Measurements from ENCODE around the gene TMEM106B.

Gene TMEM106B

DNA sequence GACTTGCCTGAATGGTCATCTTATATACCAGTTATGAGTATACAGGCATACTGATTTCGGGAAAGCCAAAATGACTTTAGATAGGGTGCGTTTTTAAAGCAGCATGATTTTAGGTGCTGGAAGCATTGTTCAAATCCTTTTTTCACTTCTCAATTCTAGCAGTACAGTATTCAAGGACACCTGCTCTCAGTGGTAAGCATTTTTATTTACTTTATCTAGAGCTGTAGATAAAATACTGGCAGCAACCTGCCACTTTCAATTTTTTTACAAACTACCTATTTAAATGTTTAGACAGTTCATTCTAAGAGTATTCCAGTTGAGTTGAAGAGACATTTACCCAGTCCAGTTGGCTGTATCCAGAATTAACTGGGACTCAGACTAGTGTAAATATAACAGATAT is 33.6 kb downstream of the TMEM106B start (continued):
- TF ChIP-seq, protein P1, sequence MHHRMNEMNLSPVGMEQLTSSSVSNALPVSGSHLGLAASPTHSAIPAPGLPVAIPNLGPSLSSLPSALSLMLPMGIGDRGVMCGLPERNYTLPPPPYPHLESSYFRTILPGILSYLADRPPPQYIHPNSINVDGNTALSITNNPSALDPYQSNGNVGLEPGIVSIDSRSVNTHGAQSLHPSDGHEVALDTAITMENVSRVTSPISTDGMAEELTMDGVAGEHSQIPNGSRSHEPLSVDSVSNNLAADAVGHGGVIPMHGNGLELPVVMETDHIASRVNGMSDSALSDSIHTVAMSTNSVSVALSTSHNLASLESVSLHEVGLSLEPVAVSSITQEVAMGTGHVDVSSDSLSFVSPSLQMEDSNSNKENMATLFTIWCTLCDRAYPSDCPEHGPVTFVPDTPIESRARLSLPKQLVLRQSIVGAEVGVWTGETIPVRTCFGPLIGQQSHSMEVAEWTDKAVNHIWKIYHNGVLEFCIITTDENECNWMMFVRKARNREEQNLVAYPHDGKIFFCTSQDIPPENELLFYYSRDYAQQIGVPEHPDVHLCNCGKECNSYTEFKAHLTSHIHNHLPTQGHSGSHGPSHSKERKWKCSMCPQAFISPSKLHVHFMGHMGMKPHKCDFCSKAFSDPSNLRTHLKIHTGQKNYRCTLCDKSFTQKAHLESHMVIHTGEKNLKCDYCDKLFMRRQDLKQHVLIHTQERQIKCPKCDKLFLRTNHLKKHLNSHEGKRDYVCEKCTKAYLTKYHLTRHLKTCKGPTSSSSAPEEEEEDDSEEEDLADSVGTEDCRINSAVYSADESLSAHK (tag by site-specific recombination; IDR thresholded peaks at IDR 0.05): no peak
- no peak for TF ChIP-seq ZNF121 (tag by site-specific recombination; IDR thresholded peaks at IDR 0.05)
- TF ChIP-seq ZNF155 (tag by site-specific recombination; IDR thresholded peaks at IDR 0.05): no peak
- TF ChIP-seq, protein P2, sequence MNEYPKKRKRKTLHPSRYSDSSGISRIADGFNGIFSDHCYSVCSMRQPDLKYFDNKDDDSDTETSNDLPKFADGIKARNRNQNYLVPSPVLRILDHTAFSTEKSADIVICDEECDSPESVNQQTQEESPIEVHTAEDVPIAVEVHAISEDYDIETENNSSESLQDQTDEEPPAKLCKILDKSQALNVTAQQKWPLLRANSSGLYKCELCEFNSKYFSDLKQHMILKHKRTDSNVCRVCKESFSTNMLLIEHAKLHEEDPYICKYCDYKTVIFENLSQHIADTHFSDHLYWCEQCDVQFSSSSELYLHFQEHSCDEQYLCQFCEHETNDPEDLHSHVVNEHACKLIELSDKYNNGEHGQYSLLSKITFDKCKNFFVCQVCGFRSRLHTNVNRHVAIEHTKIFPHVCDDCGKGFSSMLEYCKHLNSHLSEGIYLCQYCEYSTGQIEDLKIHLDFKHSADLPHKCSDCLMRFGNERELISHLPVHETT (tag by site-specific recombination; IDR thresholded peaks at IDR 0.05): no peak

DNA sequence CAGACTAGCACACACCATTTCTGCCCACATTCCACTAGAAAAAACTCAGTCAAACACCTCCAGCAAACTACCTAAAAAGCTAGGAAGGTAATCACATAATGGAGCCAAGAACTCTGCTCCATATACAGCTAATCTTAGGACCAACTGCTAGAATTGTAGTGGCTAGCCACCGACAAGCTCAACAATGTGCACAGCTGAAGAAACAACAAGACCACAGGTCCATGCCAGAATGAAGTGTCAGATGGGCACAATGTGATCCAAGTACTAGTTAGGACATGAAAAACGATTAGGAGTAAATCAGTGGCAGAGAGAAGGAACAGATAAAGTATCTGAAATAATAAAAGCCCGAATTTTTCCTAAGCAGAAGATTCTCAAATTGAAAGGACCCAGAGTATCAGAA is 38.6 kb downstream of the TMEM106B start:
- POLR2A ChIA-PET: no interaction called here

More for the DNA sequence above, 38.6 kb downstream of the TMEM106B start:
- TF ChIP-seq YY2 (tag by site-specific recombination; IDR thresholded peaks at IDR 0.05): no peak
- TF ChIP-seq, protein P3, sequence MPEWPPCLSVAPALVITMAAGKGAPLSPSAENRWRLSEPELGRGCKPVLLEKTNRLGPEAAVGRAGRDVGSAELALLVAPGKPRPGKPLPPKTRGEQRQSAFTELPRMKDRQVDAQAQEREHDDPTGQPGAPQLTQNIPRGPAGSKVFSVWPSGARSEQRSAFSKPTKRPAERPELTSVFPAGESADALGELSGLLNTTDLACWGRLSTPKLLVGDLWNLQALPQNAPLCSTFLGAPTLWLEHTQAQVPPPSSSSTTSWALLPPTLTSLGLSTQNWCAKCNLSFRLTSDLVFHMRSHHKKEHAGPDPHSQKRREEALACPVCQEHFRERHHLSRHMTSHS (tag by site-specific recombination; IDR thresholded peaks at IDR 0.05): no peak
- TF ChIP-seq, protein P4, sequence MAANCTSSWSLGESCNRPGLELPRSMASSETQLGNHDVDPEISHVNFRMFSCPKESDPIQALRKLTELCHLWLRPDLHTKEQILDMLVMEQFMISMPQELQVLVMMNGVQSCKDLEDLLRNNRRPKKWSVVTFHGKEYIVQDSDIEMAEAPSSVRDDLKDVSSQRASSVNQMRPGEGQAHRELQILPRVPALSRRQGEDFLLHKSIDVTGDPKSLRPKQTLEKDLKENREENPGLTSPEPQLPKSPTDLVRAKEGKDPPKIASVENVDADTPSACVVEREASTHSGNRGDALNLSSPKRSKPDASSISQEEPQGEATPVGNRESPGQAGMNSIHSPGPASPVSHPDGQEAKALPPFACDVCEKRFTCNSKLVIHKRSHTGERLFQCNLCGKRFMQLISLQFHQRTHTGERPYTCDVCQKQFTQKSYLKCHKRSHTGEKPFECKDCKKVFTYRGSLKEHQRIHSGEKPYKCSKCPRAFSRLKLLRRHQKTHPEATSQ (tag by site-specific recombination; IDR thresholded peaks at IDR 0.05): no peak
- no peak for TF ChIP-seq ZNF560 (tag by site-specific recombination; IDR thresholded peaks at IDR 0.05; ENCODE audit: borderline replicate concordance)
- TF ChIP-seq ZNF571 (tag by site-specific recombination; IDR thresholded peaks at IDR 0.05): no peak
- no peak for TF ChIP-seq ZBTB8A (tag by site-specific recombination; IDR thresholded peaks at IDR 0.05)
- TF ChIP-seq, protein P5, sequence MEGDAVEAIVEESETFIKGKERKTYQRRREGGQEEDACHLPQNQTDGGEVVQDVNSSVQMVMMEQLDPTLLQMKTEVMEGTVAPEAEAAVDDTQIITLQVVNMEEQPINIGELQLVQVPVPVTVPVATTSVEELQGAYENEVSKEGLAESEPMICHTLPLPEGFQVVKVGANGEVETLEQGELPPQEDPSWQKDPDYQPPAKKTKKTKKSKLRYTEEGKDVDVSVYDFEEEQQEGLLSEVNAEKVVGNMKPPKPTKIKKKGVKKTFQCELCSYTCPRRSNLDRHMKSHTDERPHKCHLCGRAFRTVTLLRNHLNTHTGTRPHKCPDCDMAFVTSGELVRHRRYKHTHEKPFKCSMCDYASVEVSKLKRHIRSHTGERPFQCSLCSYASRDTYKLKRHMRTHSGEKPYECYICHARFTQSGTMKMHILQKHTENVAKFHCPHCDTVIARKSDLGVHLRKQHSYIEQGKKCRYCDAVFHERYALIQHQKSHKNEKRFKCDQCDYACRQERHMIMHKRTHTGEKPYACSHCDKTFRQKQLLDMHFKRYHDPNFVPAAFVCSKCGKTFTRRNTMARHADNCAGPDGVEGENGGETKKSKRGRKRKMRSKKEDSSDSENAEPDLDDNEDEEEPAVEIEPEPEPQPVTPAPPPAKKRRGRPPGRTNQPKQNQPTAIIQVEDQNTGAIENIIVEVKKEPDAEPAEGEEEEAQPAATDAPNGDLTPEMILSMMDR (tag by site-specific recombination; IDR thresholded peaks at IDR 0.05): no peak
- TF ChIP-seq, protein P6, sequence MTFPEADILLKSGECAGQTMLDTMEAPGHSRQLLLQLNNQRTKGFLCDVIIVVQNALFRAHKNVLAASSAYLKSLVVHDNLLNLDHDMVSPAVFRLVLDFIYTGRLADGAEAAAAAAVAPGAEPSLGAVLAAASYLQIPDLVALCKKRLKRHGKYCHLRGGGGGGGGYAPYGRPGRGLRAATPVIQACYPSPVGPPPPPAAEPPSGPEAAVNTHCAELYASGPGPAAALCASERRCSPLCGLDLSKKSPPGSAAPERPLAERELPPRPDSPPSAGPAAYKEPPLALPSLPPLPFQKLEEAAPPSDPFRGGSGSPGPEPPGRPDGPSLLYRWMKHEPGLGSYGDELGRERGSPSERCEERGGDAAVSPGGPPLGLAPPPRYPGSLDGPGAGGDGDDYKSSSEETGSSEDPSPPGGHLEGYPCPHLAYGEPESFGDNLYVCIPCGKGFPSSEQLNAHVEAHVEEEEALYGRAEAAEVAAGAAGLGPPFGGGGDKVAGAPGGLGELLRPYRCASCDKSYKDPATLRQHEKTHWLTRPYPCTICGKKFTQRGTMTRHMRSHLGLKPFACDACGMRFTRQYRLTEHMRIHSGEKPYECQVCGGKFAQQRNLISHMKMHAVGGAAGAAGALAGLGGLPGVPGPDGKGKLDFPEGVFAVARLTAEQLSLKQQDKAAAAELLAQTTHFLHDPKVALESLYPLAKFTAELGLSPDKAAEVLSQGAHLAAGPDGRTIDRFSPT (tag by site-specific recombination; IDR thresholded peaks at IDR 0.05): no peak
- TF ChIP-seq, protein P2 (tag by site-specific recombination; IDR thresholded peaks at IDR 0.05): no peak
- TF ChIP-seq ZNF670 (tag by site-specific recombination; IDR thresholded peaks at IDR 0.05; ENCODE audit: low read depth): no peak
- no peak for TF ChIP-seq ZBTB20 (tag by site-specific recombination; IDR thresholded peaks at IDR 0.05)
- TF ChIP-seq ZNF24 (tag by site-specific recombination; IDR thresholded peaks at IDR 0.05): no peak
- TF ChIP-seq MZF1 (tag by site-specific recombination; IDR thresholded peaks at IDR 0.05; ENCODE audit: borderline replicate concordance): no peak
- CTCF ChIA-PET: no interaction called here
- no peaks in the 10 kb centered on the region for H3K4me1 ChIP-seq (ENCODE audit: control insufficient read depth, insufficient read depth, low read length)
- no peaks in the 10 kb centered on the region for H3K36me3 ChIP-seq (ENCODE audit: control insufficient read depth in 2 of 2, insufficient read depth in 1 of 2, low read length in 2 of 2)
- H3K27ac ChIP-seq (ENCODE audit: extremely low read depth, low read depth, low read length): no peak overlapping the region
- H3K4me3 ChIP-seq (ENCODE audit: low read depth, low read length): no peak overlapping the region
- no peaks in the 10 kb centered on the region for H3K9me3 ChIP-seq (ENCODE audit: control insufficient read depth, insufficient read depth, low read depth, low read length)
